ENCODE measurements around the gene IRS1. TPM values are rescaled to one million over a fixed set of nuclear protein-coding genes. Genes with fewer than 3 reads are reported as not detected.

IRS1 gene
- total and polyA plus RNA-seq, 2 donors (not counting 1 experiment from before 2014, with no cell fraction given) = 14.3 to 29.1 TPM

- Histone ChIP-seq H2AFZ (ENCODE audit: low read length) (no peak overlapping the region), H3K4me3 (replicated peaks in 1 of 4; ENCODE audit: control extremely low read depth in 1 of 4, insufficient read depth in 1 of 4, low read depth in 3 of 4, low read length in 4 of 4) (no peak overlapping the region), H3K9ac (ENCODE audit: insufficient read depth, low read length) (no peak overlapping the region), H3K9me3 (ENCODE audit: control insufficient read depth, insufficient read depth, low read depth, low read length) (no peaks in the 10 kb centered on the region), H3K4me1 (ENCODE audit: control insufficient read depth, extremely low read depth, insufficient read depth, low read length) (no peaks in the 10 kb centered on the region), H3K79me2 (ENCODE audit: control insufficient read depth, insufficient read depth, low read length) (peaks cover 12% of the 10 kb centered on the region), H4K20me1 (ENCODE audit: control insufficient read depth, extremely low read depth, insufficient read depth, low read length) (no peaks in the 10 kb centered on the region), H3K4me2 (ENCODE audit: extremely low read depth, insufficient read depth, low read length) (no peak overlapping the region), H3K27me3 (ENCODE audit: control insufficient read depth, insufficient read depth, low read length) (no peaks in the 10 kb centered on the region), H3K27ac (ENCODE audit: insufficient read depth, low read length) (no peak overlapping the region), H3K36me3 (ENCODE audit: control insufficient read depth, insufficient read depth, low read length) (peaks cover 1% of the 10 kb centered on the region)
- TF ChIP-seq EZH2 (IDR thresholded peaks at IDR 0.05; ENCODE audit: low read length, missing control alignments) = no peak
- DNase-seq (ENCODE audit: low read depth in 2 of 2) = no peak
Observed at GRCh38 chr2:226839951-226840350, 40.3 kb upstream of the IRS1 start.

- no peaks in the 10 kb centered on the region for H3K27me3 ChIP-seq (ENCODE audit: control insufficient read depth, insufficient read depth, low read length)
- H2AFZ ChIP-seq (ENCODE audit: low read length) = no peak overlapping the region
- H3K4me1 ChIP-seq (ENCODE audit: control insufficient read depth, extremely low read depth, insufficient read depth, low read length) = no peaks in the 10 kb centered on the region
- H4K20me1 ChIP-seq (ENCODE audit: control insufficient read depth, extremely low read depth, insufficient read depth, low read length) = no peaks in the 10 kb centered on the region
- H3K4me3 ChIP-seq (replicated peaks in 1 of 4; ENCODE audit: control extremely low read depth in 1 of 4, insufficient read depth in 1 of 4, low read depth in 3 of 4, low read length in 4 of 4) = no peak overlapping the region
- no peak overlapping the region for H3K4me2 ChIP-seq (ENCODE audit: extremely low read depth, insufficient read depth, low read length)
- H3K36me3 ChIP-seq (ENCODE audit: control insufficient read depth, insufficient read depth, low read length) = peaks cover 1% of the 10 kb centered on the region
- H3K27ac ChIP-seq (ENCODE audit: insufficient read depth, low read length) = no peak overlapping the region
- no peak overlapping the region for H3K9ac ChIP-seq (ENCODE audit: insufficient read depth, low read length)
- no peak for TF ChIP-seq EZH2 (IDR thresholded peaks at IDR 0.05; ENCODE audit: low read length, missing control alignments)
- TF ChIP-seq CTCF (conservative IDR thresholded peaks at IDR 0.05 in 1 of 2, IDR thresholded peaks at IDR 0.05 in 1 of 2; ENCODE audit: low read depth in 1 of 2, low read length in 2 of 2) = no peak
- peaks cover 12% of the 10 kb centered on the region for H3K79me2 ChIP-seq (ENCODE audit: control insufficient read depth, insufficient read depth, low read length)
- DNase-seq (ENCODE audit: low read depth in 2 of 2) = no peak
- no peaks in the 10 kb centered on the region for H3K9me3 ChIP-seq (ENCODE audit: control insufficient read depth, insufficient read depth, low read depth, low read length)
Observed at GRCh38 chr2:226839161-226839560, 39.5 kb upstream of the IRS1 start.

- Histone ChIP-seq H3K9me3 (ENCODE audit: control insufficient read depth, insufficient read depth, low read depth, low read length) (no peaks in the 10 kb centered on the region), H3K4me2 (ENCODE audit: extremely low read depth, insufficient read depth, low read length) (no peak overlapping the region), H3K27me3 (ENCODE audit: control insufficient read depth, insufficient read depth, low read length) (no peaks in the 10 kb centered on the region), H3K36me3 (ENCODE audit: control insufficient read depth, insufficient read depth, low read length) (peaks cover 1% of the 10 kb centered on the region), H3K9ac (ENCODE audit: insufficient read depth, low read length) (no peak overlapping the region), H3K79me2 (ENCODE audit: control insufficient read depth, insufficient read depth, low read length) (peaks cover 12% of the 10 kb centered on the region), H3K4me3 (replicated peaks in 1 of 4; ENCODE audit: control extremely low read depth in 1 of 4, insufficient read depth in 1 of 4, low read depth in 3 of 4, low read length in 4 of 4) (no peak overlapping the region), H4K20me1 (ENCODE audit: control insufficient read depth, extremely low read depth, insufficient read depth, low read length) (no peaks in the 10 kb centered on the region), H3K4me1 (ENCODE audit: control insufficient read depth, extremely low read depth, insufficient read depth, low read length) (no peaks in the 10 kb centered on the region), H2AFZ (ENCODE audit: low read length) (no peak overlapping the region), H3K27ac (ENCODE audit: insufficient read depth, low read length) (no peak overlapping the region)
- TF ChIP-seq CTCF (conservative IDR thresholded peaks at IDR 0.05 in 1 of 2, IDR thresholded peaks at IDR 0.05 in 1 of 2; ENCODE audit: low read depth in 1 of 2, low read length in 2 of 2) (no peak), EZH2 (IDR thresholded peaks at IDR 0.05; ENCODE audit: low read length, missing control alignments) (no peak)
- DNase-seq (ENCODE audit: low read depth in 2 of 2) = no peak
Observed at GRCh38 chr2:226838722-226839121, 39.1 kb upstream of the IRS1 start.

All from fibroblast of lung (primary cell).